Tibial nerve (tissue), 4 donors: ENCODE measurements around the gene GPANK1.

Experiments
- EP300 ChIP-seq, 2 donors: sonication (generic); formaldehyde crosslinking; IDR thresholded peaks; one replicate each; pipeline ENCODE4 v1.6.1; 2017; ENCODE audit warnings: antibody characterized with exemption in 2 of 2, mild to moderate bottlenecking in 1 of 2
- TF ChIP-seq, protein P1 (sequence below), 5 experiments: fragments of 200-600 bp in 3 of 5; fragments of 450-650 bp in 2 of 5; sonication (generic) in 3 of 5; IDR thresholded peaks; one replicate each; pipeline ENCODE4 v1.5.1; 2016 to 2019; ENCODE audit warnings: antibody characterized with exemption in 5 of 5, mild to moderate bottlenecking in 3 of 5, moderate library complexity in 2 of 5

DNA sequence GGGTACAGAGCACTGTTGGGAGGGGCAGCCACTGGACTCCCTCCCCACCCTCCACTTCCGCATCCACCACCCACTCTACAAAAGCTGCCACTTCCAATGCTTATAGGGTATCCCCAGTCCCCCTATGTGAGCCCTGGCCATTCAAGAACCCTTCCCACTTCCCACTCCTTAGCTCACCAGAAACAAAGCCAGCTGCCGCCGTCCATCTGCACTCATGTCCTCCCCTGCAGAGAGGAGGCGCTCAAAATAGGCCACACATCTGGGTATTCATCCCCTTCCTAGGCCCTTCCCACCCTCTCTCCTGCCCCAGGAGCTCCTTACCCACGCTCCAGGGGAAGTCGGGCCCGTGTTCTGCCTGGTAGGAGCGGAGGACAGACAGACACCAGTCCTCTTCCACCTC is 22.5 kb upstream of the GPANK1 start:
- TF ChIP-seq, protein P1, sequence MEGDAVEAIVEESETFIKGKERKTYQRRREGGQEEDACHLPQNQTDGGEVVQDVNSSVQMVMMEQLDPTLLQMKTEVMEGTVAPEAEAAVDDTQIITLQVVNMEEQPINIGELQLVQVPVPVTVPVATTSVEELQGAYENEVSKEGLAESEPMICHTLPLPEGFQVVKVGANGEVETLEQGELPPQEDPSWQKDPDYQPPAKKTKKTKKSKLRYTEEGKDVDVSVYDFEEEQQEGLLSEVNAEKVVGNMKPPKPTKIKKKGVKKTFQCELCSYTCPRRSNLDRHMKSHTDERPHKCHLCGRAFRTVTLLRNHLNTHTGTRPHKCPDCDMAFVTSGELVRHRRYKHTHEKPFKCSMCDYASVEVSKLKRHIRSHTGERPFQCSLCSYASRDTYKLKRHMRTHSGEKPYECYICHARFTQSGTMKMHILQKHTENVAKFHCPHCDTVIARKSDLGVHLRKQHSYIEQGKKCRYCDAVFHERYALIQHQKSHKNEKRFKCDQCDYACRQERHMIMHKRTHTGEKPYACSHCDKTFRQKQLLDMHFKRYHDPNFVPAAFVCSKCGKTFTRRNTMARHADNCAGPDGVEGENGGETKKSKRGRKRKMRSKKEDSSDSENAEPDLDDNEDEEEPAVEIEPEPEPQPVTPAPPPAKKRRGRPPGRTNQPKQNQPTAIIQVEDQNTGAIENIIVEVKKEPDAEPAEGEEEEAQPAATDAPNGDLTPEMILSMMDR (IDR thresholded peaks at IDR 0.05) = no peak
- TF ChIP-seq EP300 (IDR thresholded peaks at IDR 0.05) = no peak
